HG03103 (cell line): Measurements from ENCODE around the gene PMAIP1.
"Not testable (repeated sequence)": the region's sequence is repeated elsewhere in the genome, so short reads cannot be mapped to it uniquely, and the experiment has no call there.

ENCODE experiments used
- ATAC-seq: cut with Tn5 transposase; IDR thresholded peaks from one replicate; pipeline ENCODE4 v1.9.1; 2021; ENCODE audit warnings: low read depth; ENCODE audit not compliant: unreplicated experiment

Gene PMAIP1

GRCh38 chr18:59881728-59882656 lies 17.8 kb upstream of the PMAIP1 start:
- no peak for ATAC-seq

GRCh38 chr18:59884351-59884750 lies 15.4 kb upstream of the PMAIP1 start:
- no peak for ATAC-seq

- ATAC-seq: peak; percentile 76
Observed at GRCh38 chr18:59885579-59886163, 14.1 kb upstream of the PMAIP1 start.

- ATAC-seq: not testable (repeated sequence)
Observed at GRCh38 chr18:59886399-59886798, 13.4 kb upstream of the PMAIP1 start.

- ATAC-seq: no peak
Observed at GRCh38 chr18:59892123-59892522, 7.7 kb upstream of the PMAIP1 start.

- no peak for ATAC-seq
Observed at GRCh38 chr18:59893971-59894370, 5.8 kb upstream of the PMAIP1 start.

GRCh38 chr18:59897321-59897954 lies 2.4 kb upstream of the PMAIP1 start:
- no peak for ATAC-seq

GRCh38 chr18:59898093-59898492 lies 1.7 kb upstream of the PMAIP1 start:
- ATAC-seq: no peak

GRCh38 chr18:59898609-59899297 lies 1.0 kb upstream of the PMAIP1 start:
- ATAC-seq: no peak

- peak; percentile 28 for ATAC-seq
Observed at GRCh38 chr18:59900222-59901128, 679 bp downstream of the PMAIP1 start.

GRCh38 chr18:59902131-59902992 lies 2.6 kb downstream of the PMAIP1 start:
- ATAC-seq: no peak

- ATAC-seq: no peak
Observed at GRCh38 chr18:59902993-59903610, 3.3 kb downstream of the PMAIP1 start.

- no peak for ATAC-seq
Observed at GRCh38 chr18:59904011-59904601, 4.3 kb downstream of the PMAIP1 start.

GRCh38 chr18:59905686-59906091 lies 5.9 kb downstream of the PMAIP1 start:
- no peak for ATAC-seq

GRCh38 chr18:59906203-59906602 lies 6.4 kb downstream of the PMAIP1 start:
- no peak for ATAC-seq

- no peak for ATAC-seq
Observed at GRCh38 chr18:59907172-59907571, 7.4 kb downstream of the PMAIP1 start.

GRCh38 chr18:59907660-59908059 lies 7.9 kb downstream of the PMAIP1 start:
- ATAC-seq: no peak

- ATAC-seq: no peak
Observed at GRCh38 chr18:59908799-59909198, 9.0 kb downstream of the PMAIP1 start.
